ENCODE results near the gene RDH11.

DNA sequence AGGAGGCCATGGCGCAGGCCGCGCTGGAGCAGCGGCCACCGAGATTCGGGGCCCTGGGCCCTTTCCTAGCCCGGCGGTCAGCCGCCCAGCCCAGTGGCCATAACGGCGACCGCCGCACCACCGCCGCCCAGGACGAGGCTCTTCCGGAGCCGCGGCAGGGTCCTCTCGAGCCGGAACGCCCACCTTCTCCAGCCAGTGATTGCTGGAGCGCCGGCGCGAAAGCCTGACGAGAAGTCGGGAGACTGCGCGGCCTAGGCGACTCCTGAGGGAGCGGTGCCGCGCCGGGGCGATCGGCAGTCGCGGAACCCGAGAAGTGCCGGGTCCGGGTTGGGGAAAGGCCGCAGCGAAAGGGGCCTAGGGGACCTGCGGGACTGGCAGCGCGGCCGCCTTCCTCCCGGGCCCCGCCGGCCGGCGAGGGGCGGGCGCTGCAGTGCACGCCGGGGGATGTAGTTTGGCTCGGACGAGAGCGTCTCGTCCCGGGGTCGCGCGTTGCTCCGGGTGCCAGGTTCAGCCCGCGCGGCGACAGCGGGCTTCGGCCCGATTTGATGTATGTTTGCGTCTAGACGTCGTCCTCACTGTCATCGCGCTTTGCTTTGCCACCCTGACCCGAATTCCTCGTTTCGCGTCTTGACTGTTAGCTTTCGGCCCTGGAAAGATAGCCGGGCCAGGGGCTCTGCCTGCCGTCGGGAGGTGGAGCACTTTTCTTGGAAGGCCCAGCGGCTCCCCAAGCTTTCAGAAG is 20.9 kb downstream of the RDH11 start, which contains the start of gene VTI1B:
- TF ChIP-seq, protein P1, sequence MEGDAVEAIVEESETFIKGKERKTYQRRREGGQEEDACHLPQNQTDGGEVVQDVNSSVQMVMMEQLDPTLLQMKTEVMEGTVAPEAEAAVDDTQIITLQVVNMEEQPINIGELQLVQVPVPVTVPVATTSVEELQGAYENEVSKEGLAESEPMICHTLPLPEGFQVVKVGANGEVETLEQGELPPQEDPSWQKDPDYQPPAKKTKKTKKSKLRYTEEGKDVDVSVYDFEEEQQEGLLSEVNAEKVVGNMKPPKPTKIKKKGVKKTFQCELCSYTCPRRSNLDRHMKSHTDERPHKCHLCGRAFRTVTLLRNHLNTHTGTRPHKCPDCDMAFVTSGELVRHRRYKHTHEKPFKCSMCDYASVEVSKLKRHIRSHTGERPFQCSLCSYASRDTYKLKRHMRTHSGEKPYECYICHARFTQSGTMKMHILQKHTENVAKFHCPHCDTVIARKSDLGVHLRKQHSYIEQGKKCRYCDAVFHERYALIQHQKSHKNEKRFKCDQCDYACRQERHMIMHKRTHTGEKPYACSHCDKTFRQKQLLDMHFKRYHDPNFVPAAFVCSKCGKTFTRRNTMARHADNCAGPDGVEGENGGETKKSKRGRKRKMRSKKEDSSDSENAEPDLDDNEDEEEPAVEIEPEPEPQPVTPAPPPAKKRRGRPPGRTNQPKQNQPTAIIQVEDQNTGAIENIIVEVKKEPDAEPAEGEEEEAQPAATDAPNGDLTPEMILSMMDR (IDR thresholded peaks at IDR 0.05): peak in 2 of 5 experiments; percentile 1 to 40
- TF ChIP-seq POLR2A (IDR thresholded peaks at IDR 0.05) (peak in 1 of 2 donors; percentile 53), EP300 (IDR thresholded peaks at IDR 0.05) (peak in 1 of 2 donors; percentile 80)
